ENCODE results near the gene CMIP.
"Not testable (repeated sequence)": the region's sequence is repeated elsewhere in the genome, so short reads cannot be mapped to it uniquely, and the experiment has no call there.

CMIP gene

DNA sequence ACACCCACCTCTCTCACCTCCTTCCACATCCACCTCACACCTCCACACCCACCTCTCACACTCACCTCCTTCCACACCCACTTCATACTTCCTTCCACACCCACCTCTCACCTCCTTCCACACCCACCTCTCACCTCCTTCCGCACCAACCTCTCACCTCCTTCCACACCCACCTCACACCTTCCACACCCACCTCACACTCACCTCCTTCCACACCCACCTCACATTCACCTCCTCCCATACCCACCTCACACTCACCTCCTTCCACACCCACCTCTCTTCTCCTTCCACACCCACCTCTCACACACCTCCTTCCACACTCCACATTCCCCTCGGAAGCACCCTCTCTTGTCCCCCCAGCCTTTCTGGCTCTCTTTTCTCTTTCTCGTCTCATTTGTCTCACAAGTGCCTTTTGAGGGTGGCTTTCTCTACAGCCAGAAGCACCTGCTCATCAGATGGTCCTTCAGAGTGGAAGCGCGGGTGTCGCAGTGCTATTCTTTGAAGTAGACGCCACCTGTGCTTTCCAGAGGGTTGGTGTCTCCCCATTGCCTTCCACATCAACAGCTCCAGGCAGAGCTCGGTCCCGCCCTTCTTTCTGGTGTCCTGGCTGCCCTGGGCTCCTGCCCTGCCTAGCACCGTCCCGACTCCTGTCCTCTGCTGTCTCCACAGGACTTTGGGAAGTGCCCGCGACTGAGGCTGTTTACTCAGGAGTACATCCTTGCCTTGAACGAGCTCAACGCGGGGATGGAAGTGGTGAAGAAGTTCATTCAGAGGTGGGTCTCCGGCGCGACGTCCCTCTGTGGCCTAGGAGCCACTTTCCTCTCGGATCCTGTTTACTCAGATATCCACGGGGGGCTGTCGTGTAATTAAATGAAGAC is 225.1 kb downstream of the CMIP start:
- no peak for DNase-seq

GRCh38 chr16:81671738-81672597 is 227.4 kb downstream of the CMIP start:
- DNase-seq, result no peak

DNA sequence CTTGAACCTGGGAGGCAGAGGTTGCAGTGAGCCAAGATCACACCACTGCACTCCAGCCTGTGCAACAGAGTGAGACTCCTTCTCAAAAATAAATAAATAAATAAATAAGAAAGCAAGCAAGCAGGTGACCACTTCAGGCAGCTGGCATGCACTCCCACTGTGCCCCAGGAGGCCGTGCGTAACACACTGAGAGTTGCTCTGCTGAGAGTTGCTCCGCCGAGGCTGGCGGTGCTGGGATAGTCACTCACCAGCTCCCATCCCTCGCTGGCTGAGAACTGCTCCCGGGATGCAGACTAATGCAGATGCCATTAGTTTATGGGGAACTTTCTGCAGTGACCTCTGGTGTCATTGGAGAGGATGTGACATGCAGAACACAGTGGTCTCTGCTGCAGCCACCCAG is 228.8 kb downstream of the CMIP start:
- no peak for DNase-seq

DNA sequence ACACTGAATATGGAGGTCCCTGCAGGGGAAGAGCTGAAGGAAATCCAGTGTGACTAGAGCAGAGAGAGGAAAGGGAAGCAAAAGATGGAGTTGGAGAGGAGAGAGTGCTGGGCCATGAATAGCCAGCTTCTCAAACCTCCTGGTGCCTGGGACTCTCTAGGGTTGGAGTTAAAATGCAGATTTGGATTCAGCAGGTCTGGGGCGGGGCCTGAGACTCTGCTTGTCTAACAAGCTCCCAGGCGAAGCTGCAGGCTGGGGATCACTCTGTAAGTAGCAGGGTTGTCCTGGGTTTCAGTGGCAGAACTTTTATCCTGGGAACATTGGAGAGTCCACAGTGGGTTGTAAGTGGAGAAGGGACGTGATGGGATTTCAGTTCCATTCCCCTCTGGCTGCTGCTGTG is 231.1 kb downstream of the CMIP start:
- no peak for DNase-seq

DNA sequence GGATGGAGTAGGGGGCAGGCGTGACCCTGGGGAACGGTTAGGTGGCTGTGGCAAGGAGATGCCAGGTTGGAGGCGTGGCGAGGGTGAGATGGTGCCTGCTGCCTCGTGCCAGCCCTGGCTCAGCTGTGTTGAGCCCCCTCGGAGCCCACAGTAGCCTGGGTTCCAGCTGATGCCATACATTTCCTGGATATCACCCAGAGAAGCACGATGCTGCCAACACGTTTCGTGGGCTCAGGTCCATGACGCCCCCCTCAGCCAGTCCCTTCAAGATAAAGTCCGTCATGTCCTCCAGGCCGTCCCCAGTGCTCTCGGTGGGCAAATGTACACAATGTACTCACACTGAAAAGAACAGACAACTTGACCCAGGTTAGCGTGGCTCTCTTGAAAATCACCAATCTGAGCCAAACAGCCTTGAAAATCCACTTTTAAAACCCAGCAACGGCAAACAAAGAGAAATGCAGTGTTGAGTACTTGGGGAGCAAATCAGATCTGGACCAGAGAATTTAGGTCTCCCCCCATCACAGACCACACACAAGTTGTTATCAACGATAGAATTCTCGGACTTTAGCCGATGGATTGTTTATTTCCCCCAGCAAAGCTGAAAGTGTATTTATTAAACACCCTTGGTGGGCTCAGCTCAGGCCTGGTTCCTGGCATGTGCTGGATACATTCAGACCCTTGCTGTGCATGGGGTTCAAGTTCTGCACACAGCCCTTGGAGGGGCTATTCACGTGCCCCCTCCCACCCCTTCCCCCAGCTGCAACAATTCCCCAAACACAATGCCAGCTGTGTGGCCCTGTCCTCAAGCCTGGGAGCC is 231.7 kb downstream of the CMIP start:
- no peak for DNase-seq

GRCh38 chr16:81676883-81677737 is 232.5 kb downstream of the CMIP start:
- DNase-seq, result no peak

DNA sequence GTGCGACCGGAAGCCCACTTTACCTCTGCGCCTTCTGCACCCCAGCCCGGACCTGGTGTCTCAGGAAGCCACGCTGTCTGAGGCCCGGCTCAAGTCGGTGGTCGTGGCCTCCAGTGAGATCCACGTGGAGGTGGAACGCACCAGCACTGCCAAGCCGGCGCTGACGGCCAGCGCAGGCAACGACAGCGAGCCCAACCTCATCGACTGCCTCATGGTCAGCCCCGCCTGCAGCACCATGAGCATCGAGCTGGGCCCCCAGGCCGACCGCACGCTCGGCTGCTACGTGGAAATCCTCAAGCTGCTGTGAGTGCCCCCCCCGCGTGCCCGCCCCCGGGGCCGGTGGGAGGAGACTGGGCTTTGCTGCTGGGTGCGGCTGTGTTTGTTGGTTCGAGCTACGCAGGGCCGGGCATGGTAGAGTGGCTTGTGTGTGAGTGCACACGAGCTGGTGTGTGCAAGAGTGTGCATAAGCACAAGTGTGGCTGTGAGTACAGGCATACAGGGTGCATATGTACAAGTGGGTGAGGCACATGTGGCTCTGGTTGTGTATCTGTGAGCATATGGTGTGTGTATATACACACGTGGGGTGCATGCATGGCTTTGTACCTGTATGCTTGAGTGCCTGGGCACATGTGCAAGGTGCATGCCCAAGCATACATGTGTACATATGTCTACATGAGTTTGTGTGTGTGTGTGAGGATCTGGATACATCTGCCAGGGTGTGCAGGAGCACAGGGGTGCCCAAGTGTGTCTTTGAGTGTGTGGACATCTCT is 233.9 kb downstream of the CMIP start:
- DNase-seq, result no peak

- no peak for DNase-seq
These were observed 235.3 kb downstream of the CMIP start for GRCh38 chr16:81679721-81680430.

- no peak for DNase-seq
These were observed 236.1 kb downstream of the CMIP start for GRCh38 chr16:81680444-81681275.

GRCh38 chr16:81681311-81681710 is 236.7 kb downstream of the CMIP start:
- no peak for DNase-seq

DNA sequence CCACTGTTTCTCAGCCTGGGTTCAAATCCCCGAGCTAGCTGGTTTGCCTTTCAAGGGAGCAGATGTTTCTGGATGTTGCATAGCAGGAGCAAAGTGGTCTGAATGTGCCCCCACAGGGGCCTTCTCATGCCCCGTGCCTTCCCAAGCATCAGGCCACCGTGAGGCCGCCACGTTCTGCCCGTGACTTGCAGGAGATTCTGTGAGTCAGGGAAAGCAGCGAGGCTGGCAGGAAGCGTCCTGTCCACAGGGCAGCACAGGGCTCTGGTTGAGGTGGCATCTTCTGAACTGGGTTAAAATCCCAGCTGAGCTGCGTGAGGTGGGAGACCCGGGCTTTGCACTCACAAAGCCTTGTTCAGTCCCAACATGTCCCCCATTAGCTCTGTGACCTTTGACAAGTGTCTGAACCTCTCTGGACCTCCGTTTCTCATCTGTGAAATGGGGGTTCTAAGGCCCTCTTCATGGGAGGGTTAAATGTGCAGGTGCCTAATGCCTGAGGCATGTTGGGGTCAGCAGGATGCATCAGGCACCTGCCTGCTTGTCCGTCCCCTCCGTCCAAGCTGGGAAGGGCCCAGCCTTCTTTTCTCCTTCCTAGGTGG is 239.7 kb downstream of the CMIP start:
- no peak for DNase-seq

- DNase-seq, result no peak
These were observed 240.3 kb downstream of the CMIP start for GRCh38 chr16:81684901-81685300.

DNA sequence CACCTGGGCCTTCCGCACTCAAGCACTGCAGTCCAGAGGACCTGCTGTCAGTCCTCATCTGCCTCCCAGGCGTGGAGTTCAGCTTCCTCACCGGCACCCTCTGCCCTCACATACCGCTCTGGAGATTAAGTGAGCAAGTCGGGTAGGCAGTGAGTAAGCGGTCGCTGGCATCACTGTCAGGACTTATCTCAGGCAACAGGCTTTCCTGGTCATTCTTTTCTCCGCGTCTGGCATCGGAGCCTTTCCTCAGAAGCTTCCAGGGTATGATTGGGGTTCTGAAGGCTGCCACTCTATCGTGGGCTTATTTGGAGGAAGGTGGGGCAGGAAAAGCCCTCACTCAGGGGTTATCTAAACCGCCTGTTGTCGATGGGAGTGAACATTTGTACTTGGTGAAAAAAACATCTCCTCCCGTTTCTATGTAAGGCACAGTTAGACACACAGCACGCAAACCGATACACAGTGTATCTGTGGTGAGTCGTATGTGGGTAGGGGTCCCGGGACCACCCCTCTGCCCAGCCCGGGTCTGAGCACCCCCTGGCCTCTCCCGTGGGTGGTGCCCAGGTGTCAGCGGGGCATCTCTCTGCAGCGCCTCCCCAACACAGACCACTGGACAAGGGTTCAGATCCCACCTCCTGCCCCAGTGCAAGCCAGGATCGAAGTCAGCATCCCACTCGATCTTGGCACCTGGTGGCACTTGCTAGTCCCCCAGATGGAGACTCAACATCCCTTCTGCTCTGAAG is 242.0 kb downstream of the CMIP start:
- DNase-seq, result no peak

DNA sequence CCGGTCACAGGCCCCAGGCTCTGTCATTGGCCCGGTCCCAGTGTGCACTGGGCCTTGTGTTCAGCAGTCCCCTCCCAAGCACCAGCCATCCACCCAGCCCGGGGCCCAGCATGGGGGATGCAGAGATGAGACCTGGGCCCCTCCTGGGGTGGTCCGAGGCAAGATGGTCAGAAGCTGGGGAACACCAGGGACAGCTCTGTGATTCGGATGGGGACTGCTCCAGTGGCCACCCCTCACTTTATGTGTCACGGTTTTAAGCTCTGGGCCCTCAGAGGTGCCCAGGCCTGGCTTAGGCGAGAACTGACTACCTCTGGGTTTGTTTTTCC is 242.5 kb downstream of the CMIP start:
- no peak for DNase-seq

DNA sequence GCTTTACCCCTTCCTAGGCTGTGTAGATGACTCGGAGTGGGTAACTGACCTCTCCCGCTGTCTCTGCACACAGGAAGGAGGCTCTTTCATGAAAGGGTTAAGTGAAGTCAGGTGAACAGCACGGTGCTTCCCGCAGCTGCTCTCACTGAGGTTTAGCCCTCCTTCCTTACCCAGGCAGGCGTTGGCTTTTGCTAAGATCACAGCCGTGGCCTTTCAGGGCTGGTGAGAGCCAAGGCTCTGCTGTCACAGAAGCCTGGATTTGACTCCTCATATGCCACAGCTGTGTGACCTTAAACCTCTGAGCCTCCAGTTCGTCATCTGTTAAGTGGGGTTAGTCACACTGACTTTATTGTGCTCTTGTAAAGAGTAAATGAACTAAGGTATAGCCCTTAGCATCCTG is 243.6 kb downstream of the CMIP start:
- no peak for DNase-seq

GRCh38 chr16:81688839-81689238 is 244.2 kb downstream of the CMIP start:
- DNase-seq, result not testable (repeated sequence)

DNA sequence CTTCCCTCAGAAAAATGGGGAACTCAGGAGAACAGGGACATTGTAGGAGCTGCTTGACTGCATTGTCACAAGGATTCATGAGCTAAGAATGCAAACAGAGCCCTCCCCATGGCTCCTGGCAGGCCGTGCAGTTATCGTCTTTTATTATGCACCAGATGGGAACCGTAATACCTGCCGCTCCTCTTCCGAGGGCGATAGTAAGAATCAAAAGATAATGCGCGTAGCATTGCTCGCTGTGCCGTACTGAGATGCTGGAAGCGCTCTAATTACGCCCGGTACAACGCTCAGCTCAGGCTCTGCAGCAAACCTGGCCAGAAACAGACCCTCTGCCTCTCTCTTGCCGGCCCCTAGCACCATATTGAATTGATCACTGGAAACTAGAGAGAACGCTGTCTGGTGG is 247.4 kb downstream of the CMIP start:
- no peak for DNase-seq

- no peak for DNase-seq
These were observed 248.0 kb downstream of the CMIP start for GRCh38 chr16:81692571-81692970.
